ENCODE measurements around the gene FAM13A. TPM values are rescaled to one million over a fixed set of nuclear protein-coding genes. Genes with fewer than 3 reads are reported as not detected.

The FAM13A gene
- total and polyA plus RNA-seq, 2 experiments from 2014 or later: 19.3 to 44.2 TPM

DNA sequence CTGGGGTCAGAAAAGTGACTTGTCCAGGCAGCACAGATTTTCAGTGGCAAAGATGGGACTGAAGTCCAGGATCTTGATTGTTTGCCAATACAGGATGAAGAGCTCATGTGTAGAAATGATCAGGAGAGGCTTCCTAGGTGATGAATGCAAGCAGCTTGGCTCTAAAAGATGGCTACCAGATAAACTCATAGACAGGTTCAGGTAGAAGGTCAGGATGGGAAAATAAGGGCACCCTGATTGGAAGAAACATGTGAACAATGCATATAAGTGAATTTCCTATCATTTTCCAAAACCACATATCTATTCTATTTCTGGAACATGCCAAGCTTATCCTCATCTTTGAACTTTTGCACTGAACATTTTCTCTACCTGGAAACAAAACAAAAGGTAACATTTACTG lies 87.7 kb downstream of the FAM13A start:
- Histone ChIP-seq H3K9me3 (ENCODE audit: low read depth) (no peaks in the 10 kb centered on the region), H3K36me3 (replicated peaks; ENCODE audit: insufficient read depth, low read depth) (no peaks in the 10 kb centered on the region), H3K4me2 (no peak overlapping the region), H3K4me1 (ENCODE audit: insufficient read depth) (peaks cover 4% of the 10 kb centered on the region), H2AFZ (no peak overlapping the region), H3K27ac (peak overlapping the region; percentile 46), H3K27me3 (no peaks in the 10 kb centered on the region), H3K9me2 (replicated peaks; ENCODE audit: insufficient read depth) (no peaks in the 10 kb centered on the region), H3K4me3 (no peak overlapping the region), H4K20me1 (ENCODE audit: insufficient read depth, poor library complexity, severe bottlenecking) (no peaks in the 10 kb centered on the region), H3K79me2 (no peaks in the 10 kb centered on the region)
- TF ChIP-seq EZH2 (IDR thresholded peaks at IDR 0.05; ENCODE audit: borderline replicate concordance): no peak
- TF ChIP-seq, protein P1, sequence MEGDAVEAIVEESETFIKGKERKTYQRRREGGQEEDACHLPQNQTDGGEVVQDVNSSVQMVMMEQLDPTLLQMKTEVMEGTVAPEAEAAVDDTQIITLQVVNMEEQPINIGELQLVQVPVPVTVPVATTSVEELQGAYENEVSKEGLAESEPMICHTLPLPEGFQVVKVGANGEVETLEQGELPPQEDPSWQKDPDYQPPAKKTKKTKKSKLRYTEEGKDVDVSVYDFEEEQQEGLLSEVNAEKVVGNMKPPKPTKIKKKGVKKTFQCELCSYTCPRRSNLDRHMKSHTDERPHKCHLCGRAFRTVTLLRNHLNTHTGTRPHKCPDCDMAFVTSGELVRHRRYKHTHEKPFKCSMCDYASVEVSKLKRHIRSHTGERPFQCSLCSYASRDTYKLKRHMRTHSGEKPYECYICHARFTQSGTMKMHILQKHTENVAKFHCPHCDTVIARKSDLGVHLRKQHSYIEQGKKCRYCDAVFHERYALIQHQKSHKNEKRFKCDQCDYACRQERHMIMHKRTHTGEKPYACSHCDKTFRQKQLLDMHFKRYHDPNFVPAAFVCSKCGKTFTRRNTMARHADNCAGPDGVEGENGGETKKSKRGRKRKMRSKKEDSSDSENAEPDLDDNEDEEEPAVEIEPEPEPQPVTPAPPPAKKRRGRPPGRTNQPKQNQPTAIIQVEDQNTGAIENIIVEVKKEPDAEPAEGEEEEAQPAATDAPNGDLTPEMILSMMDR (IDR thresholded peaks at IDR 0.05; ENCODE audit: poor library complexity): no peak
- no peak for TF ChIP-seq EZH2phosphoT487 (IDR thresholded peaks at IDR 0.05; ENCODE audit: low read depth, severe bottlenecking, unreplicated experiment)
- DNase-seq (ENCODE audit: low spot score): no peak

DNA sequence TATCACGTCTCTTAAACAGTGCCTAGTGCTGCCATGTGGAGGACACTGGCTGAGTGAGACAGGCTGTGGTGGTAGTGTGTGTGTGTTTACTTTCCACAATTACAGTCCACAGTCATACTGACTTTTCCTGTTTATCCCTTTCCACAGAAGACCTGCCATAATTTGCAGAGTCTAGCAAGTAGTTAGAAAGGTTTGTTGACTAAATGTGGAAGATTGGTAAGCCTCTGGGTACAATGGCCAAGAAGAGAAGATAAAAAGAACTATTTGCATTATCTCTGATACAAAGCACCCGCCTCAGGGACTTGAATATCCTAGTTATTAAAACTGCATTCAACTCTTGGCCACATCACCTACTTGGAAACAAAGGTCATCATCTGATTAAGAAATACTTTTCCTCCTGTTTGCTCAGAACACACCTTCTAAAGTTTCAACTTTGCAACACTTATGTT lies 89.1 kb downstream of the FAM13A start:
- no peak for TF ChIP-seq EZH2phosphoT487 (IDR thresholded peaks at IDR 0.05; ENCODE audit: low read depth, severe bottlenecking, unreplicated experiment)
- TF ChIP-seq EZH2 (IDR thresholded peaks at IDR 0.05; ENCODE audit: borderline replicate concordance): no peak
- TF ChIP-seq, protein P1 (IDR thresholded peaks at IDR 0.05; ENCODE audit: poor library complexity): no peak
- Histone ChIP-seq H2AFZ (no peak overlapping the region), H3K79me2 (no peaks in the 10 kb centered on the region), H3K4me3 (no peak overlapping the region), H3K27me3 (no peaks in the 10 kb centered on the region), H3K4me2 (peak overlapping the region; percentile 35), H4K20me1 (ENCODE audit: insufficient read depth, poor library complexity, severe bottlenecking) (no peaks in the 10 kb centered on the region), H3K9me2 (replicated peaks; ENCODE audit: insufficient read depth) (no peaks in the 10 kb centered on the region), H3K4me1 (ENCODE audit: insufficient read depth) (peaks cover 8% of the 10 kb centered on the region), H3K36me3 (replicated peaks; ENCODE audit: insufficient read depth, low read depth) (no peaks in the 10 kb centered on the region), H3K27ac (peak overlapping the region; percentile 82), H3K9me3 (ENCODE audit: low read depth) (no peaks in the 10 kb centered on the region)
- no peak for DNase-seq (ENCODE audit: low spot score)
- WGBS (ENCODE audit: low lambda C conversion rate, missing lambda C conversion rate): 39% methylated on average over 2 of the region's 2 CpGs

DNA sequence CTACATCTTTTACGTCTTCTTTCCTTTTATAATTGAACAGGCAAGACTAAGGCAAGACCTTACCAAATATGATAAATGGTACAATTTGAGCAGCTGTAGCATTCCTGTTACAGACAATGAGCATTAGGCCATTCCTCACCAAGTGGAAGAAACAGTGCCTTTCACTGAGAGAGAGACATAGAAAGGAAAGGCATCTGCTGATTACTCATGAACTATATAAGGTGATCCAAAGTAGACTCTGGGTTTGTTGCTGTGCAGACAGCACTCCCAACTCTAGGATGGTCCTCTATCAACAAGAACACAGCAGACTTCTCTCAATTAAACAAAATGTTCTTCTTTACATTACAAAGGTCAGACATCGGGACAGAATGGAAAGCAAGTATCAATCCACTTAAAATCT lies 91.9 kb downstream of the FAM13A start:
- no peaks in the 10 kb centered on the region for H4K20me1 ChIP-seq (ENCODE audit: insufficient read depth, poor library complexity, severe bottlenecking)
- no peaks in the 10 kb centered on the region for H3K79me2 ChIP-seq
- H3K4me3 ChIP-seq: no peak overlapping the region
- H3K36me3 ChIP-seq (replicated peaks; ENCODE audit: insufficient read depth, low read depth): no peaks in the 10 kb centered on the region
- no peaks in the 10 kb centered on the region for H3K27me3 ChIP-seq
- 94% methylated on average over 2 of the region's 2 CpGs for WGBS (ENCODE audit: low lambda C conversion rate, missing lambda C conversion rate)
- no peaks in the 10 kb centered on the region for H3K9me2 ChIP-seq (replicated peaks; ENCODE audit: insufficient read depth)
- DNase-seq (ENCODE audit: low spot score): no peak
- TF ChIP-seq EZH2 (IDR thresholded peaks at IDR 0.05; ENCODE audit: borderline replicate concordance) (no peak), EZH2phosphoT487 (IDR thresholded peaks at IDR 0.05; ENCODE audit: low read depth, severe bottlenecking, unreplicated experiment) (no peak)
- TF ChIP-seq, protein P1 (IDR thresholded peaks at IDR 0.05; ENCODE audit: poor library complexity): no peak
- H3K4me1 ChIP-seq (ENCODE audit: insufficient read depth): peaks cover 12% of the 10 kb centered on the region
- H2AFZ ChIP-seq: no peak overlapping the region
- no peak overlapping the region for H3K27ac ChIP-seq
- H3K4me2 ChIP-seq: no peak overlapping the region
- H3K9me3 ChIP-seq (ENCODE audit: low read depth): no peaks in the 10 kb centered on the region

DNA sequence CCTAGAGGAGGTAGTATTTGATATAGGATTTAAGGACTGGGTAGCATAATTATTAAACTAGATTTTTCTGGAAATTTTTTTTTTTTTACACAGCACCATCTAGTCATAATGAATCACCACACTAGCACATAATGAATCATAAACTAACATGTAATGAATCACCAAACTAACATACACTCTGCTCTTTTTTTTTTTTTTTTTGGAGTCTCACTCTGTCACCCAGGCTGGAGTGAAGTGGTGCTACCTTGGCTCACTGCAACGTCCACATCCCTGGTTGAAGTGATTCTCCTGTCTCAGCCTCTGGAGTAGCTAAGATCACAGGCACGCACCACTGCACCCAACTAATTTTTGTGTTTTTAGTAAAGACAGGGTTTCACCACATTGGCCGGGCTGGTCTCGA lies 92.5 kb downstream of the FAM13A start:
- Histone ChIP-seq H3K4me2 (no peak overlapping the region), H3K9me2 (replicated peaks; ENCODE audit: insufficient read depth) (no peaks in the 10 kb centered on the region), H3K27me3 (no peaks in the 10 kb centered on the region), H3K27ac (no peak overlapping the region), H3K4me3 (no peak overlapping the region), H3K9me3 (ENCODE audit: low read depth) (no peaks in the 10 kb centered on the region), H3K79me2 (no peaks in the 10 kb centered on the region), H3K36me3 (replicated peaks; ENCODE audit: insufficient read depth, low read depth) (no peaks in the 10 kb centered on the region), H2AFZ (no peak overlapping the region), H3K4me1 (ENCODE audit: insufficient read depth) (peaks cover 12% of the 10 kb centered on the region), H4K20me1 (ENCODE audit: insufficient read depth, poor library complexity, severe bottlenecking) (no peaks in the 10 kb centered on the region)
- TF ChIP-seq EZH2 (IDR thresholded peaks at IDR 0.05; ENCODE audit: borderline replicate concordance) (no peak), EZH2phosphoT487 (IDR thresholded peaks at IDR 0.05; ENCODE audit: low read depth, severe bottlenecking, unreplicated experiment) (no peak)
- TF ChIP-seq, protein P1 (IDR thresholded peaks at IDR 0.05; ENCODE audit: poor library complexity): no peak
- WGBS (ENCODE audit: low lambda C conversion rate, missing lambda C conversion rate): 72% methylated on average over 4 of the region's 4 CpGs
- DNase-seq (ENCODE audit: low spot score): no peak

All from hepatocyte (in vitro differentiated cells).